ENCODE data around the gene OR8K1.

- TF ChIP-seq CTCF (IDR thresholded peaks at IDR 0.05) (no peak), POLR2AphosphoS5 (IDR thresholded peaks at IDR 0.05) (no peak)
Observed at GRCh38 chr11:56307836-56308235, 38.0 kb upstream of the OR8K1 start.

Measured in sigmoid colon (tissue), 4 donors.